HG03558 (cell line): ENCODE measurements around the gene KLHDC9.

ENCODE experiments used
- ATAC-seq: cut with Tn5 transposase; IDR thresholded peaks from one replicate; pipeline ENCODE4 v1.9.1; 2021; ENCODE audit warnings: moderate number of reproducible peaks; ENCODE audit not compliant: unreplicated experiment; ENCODE audit errors: extremely low read depth

Gene KLHDC9

DNA sequence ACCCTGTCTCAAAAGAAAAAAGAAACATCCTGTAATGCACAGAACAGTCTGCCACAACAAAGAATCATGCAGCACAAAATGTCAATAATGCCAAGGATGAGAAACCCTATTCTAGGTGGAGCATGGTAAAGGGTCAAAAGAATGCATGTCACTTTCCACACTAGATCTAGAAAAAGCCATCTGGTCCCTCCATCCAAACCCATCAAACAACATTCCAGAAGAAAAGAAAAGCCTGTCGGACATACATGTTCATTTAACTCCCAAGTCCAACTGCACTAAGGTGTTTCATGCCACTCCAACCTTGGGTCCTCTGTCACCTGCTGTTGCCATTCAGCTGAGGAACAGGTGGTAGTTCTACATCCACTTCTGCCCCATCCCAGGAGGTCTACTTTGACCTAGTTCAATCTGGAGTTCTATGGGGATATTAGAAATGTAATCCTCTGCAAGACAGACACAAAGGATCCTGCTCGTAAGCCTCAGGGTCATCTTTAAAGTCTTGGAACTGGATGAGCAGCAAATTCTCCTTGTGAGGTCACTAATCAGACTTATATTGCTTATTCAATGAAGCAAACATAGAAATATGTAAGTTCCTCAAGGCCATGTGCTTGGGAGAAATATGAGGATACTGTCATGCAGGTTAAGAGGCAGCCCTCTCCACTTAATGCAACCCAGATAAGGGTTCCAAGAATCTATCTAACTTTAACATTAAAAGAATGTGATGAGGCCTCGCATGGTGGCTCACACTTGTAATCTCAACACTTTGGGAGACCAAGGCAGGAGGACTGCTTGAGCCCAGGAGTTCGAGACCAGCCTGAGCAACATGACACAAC, 30.6 kb downstream of the KLHDC9 start:
- no peak for ATAC-seq

DNA sequence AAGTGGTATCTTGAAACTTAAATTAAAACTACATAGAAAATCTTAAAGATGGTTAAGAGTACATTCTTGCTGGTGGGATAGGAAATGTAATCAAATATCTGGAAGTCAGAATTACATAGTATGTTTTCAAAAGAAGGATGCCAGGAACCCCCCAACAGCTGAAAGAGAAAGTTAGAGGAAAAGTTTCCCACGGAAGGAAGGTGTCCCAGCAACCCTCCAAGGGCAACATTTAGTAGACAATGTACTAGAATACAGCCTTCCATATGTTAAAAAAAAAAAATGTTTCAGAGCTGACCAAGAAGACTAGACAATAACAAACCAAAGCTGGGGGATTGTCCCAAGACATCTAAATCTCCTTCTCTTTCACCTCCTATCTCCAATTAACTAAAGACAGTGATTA, 32.1 kb downstream of the KLHDC9 start:
- ATAC-seq = no peak

DNA sequence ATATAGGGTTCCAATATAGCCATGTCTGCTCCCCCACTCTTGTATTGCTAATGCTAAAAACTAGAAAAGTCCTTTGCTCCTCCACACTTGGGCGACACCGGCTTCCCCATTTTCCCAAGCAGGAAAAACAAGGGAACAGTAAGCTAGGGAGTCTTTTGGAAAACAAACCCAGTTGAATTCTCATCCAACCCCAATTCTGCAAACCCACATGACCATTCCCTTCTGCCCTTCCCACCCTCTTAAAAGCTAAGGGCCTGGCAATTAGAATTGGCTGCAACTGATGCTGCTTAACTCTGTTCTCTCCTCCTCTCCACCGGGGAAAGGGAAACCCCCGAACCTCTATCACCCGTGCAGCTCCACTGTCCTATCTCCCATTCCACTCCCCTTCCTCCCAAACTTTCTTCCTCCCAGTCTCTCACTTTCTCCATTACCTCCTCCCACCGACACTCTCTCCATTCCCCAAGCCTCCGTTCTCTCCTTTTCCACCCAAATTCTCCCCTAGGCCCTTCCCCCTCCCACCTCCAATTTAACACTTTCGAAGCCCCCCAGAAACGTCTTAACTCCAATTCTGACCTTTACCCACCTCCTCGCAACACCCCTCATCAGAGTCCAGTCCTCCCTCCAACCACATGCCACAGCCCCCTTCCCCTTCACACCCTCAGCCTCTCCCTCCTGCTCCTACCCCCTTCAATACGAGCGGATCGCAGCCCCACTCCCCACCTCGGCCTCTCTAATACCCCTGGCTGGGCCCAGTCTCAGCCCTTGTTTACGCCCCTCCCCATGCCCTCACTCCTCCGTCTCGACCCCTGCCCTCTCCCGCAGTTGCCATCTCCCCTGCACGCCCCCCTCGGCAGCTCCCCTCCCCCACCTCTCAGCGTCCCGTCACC, 33.6 kb downstream of the KLHDC9 start:
- no peak for ATAC-seq

DNA sequence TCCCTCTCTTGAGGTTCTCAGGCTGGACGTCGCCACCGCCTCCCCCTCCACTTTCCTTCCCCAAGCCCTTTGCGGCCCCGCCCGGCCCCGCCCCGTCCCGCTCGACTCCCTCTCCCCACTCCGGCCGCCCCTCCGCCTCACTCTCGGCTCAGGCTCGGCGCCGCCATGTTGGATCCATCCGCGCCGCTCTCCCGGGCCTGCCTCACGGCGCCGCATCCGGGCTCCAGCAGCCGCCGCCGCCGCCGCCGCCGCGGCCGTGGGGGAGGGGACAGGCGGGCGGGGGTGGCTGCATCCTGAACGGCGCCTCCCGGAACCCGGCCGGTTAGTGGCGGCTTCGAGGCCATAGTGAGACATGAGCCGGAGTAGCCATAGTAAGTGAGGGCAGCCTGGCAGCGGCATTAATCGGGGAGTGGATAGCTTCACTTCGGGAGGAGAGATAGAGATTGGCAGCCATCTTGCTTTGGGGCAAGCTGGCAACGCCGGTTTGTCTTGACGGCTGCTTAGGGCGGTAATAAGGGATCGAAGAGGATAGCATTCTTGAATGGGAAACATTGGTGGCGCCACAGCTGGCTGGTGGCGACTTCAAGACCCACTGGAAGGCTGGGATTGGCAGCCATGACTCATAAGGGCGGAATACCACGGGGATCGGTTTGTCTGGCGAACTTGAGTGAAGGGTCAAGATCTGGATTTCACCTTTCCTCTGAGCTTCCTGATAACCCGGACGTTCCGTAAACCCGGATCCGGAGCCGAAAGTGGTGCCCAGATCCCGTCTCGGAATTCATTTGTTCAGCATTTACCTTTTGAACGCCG, 34.5 kb downstream of the KLHDC9 start, which contains the start of gene DEDD:
TSS of gene DEDD (minus strand) at position 258 of the 810 bp plus-strand sequence. CDS start 8,205 bp downstream, outside the sequence.
- ATAC-seq = peak; percentile 89

DNA sequence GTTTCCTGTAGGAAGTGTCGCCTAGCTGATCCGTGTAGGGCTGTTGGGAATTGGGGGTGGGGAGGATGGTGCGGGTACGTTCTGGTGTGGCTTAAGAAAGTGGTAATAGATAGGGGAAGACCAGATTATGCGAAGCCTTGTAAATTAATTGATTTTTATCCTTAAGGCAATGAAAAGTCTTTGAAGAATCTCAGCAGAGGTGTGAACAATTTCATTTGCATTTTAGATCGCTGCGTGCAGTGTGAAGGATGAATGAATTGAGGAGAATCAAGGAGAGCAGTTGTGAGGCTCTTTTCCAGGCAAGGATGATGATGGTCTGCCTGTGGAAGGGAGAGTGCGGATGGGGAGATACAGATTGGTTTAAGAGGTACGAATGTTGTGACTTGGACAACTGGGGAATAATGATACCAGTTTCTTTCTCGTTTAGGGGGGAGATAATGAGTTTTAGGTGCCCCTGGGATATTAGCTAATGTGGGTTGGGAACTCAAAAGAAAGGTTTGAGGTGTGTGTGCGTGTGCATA, 35.1 kb downstream of the KLHDC9 start:
- no peak for ATAC-seq

DNA sequence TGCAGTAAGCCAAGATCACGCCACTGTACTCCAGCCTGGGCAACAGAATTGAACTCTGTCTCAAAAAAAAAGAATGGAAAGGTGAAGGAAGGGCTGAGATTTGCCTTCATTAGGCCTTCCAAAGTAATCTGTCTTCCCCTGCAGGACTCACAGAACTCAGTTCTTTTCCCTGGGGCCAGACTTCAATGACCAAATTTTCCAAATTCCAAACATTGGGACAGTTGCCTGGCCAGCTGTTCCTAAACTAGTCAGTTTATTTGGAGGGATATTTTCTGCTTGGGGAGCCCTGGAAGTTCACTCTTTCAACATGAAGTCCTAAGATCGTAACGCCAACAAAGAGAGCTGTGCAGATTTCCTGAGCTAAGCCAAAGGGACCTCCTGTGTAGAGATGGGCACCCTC, 39.7 kb downstream of the KLHDC9 start:
- no peak for ATAC-seq

DNA sequence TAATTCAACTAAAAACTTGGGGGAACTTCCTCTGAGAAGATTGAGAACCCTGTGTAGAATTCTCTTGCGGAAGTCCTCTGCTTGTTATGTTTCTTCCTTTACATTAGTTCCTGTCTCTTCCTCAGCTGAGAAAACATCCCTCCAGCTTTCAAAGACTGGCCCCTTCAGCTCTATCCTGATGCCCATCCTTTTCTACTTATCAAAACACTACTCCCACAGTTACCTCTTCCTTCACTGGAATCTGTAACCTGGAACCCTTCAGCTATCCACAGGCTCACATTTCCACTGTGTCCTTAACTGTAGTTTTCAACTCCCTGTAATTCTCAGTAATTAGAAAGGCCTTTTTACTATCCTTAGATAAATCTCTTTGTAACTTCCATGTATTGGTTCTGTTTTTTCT, 40.3 kb downstream of the KLHDC9 start:
- no peak for ATAC-seq

DNA sequence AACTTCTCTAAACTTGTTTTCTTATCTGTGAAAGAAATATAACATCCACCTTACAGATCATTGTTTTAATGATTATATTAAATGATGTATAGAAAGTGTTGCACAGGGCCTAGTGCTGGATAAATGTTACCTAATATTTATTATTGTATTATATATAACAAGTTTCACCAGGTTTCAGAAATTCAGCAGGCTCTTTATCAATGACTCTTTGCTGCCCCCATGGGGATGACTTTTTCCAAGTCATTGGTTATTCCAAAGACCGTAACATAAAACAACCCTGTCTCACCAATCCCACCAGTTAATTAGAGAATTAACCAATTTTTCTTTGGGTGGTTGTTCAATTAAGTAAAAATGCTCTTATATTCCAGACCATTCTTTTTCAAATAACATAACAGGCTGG, 41.6 kb downstream of the KLHDC9 start:
- no peak for ATAC-seq

DNA sequence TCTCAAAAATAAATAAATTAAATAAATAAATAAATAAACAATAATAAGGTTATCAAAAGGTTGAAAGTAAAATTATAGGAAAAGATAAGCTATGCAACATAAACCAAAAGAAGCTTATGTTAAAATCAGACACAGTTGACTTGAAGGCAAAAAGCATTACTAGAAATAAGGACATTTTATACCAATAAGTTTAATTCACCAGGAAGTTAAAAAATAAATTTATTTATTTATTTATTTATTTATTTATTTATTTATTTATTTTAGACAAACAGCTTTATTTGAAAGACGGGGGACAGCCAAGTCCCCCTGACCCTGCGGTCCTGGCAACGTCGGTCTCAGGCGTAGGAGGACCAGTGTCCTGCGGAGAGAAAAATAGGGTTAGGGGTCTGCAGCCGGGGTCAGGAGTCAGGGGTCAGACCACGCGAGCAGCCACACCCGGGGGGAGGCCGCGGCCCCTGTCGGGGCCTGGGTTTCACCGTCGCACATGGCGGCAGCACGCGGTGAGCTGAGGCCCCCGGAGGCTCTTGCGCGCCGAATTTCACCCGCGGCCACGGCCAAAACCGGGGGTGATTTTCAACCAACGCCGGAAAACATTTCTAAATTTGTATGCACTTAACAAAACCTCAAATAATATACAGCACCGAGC, 42.7 kb downstream of the KLHDC9 start:
- ATAC-seq = no peak

DNA sequence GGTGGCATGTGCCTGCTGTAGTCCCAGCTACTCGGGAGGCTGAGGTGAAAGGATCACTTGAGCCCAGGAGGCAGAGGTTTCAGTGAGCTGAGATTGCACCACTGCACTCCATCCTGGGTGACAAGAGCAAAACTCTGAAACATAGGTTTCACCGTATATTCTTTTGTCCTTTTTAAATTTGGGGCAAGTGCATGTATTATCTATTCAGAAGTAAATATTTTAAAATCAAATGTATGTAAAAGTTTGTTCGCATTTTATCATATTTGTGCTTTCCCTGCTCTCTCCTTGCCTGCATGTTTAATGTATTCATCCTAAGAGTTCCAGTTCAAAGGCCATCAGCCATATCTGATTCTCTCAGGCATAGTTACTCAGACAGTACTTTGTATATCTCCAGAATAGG, 47.7 kb downstream of the KLHDC9 start:
- ATAC-seq = no peak
